Peyer's patch (tissue), 4 donors: ENCODE results near the gene MS4A18.
A peak's percentile ranks its signal among the peaks of the same experiment; 100 is the strongest.

Source experiments
- CTCF ChIP-seq, 6 experiments: fragments of 450-650 bp in 4 of 6; fragments of 200-600 bp in 2 of 6; sonication (generic) in 1 of 6; IDR thresholded peaks; one replicate each; pipeline ENCODE4 v1.5.1; 2017 to 2019; ENCODE audit warnings: antibody characterized with exemption in 6 of 6, mild to moderate bottlenecking in 3 of 6, moderate library complexity in 1 of 6
- POLR2A ChIP-seq, 2 donors: fragments of 450-650 bp; IDR thresholded peaks; one replicate each; pipeline ENCODE4 v1.5.1; 2017; ENCODE audit warnings: antibody characterized with exemption in 2 of 2, mild to moderate bottlenecking in 2 of 2, moderate library complexity in 2 of 2

DNA sequence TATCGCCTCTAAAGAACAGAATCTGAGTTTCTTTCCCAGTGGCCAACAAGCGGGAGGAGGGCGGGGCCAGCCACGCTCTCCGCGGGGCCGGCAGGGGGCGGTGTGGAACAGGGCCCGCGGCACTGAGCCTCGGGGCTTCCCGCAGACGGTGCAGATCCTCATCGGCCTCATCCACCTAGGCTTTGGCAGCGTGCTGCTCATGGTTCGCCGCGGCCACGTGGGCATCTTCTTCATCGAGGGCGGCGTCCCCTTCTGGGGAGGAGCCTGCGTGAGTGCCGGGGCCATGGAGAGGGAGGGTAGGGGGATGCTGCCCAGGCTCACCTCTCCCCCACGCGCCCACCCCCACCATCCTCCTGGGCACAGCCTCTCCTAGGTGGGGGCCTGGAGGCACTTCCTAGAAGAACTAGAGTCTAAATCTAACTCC, 42.9 kb downstream of the MS4A18 start:
- peak in 4 of 6 experiments; percentile 15 to 37 (median 29) for TF ChIP-seq CTCF (IDR thresholded peaks at IDR 0.05)
- no peak for TF ChIP-seq POLR2A (IDR thresholded peaks at IDR 0.05)
